AG10803 (cell line): ENCODE measurements around the gene KIF5C.
"Not testable (repeated sequence)": the region's sequence is repeated elsewhere in the genome, so short reads cannot be mapped to it uniquely, and the experiment has no call there.

ENCODE experiments used
- DNase-seq: peaks from one replicate; pipeline ENCODE4 v3.0.0; 2010; ENCODE audit warnings: low read depth
- H3K4me3 ChIP-seq: 2 replicates; pipeline ENCODE4 v1.5.1; 2011; ENCODE audit warnings: mild to moderate bottlenecking, low read length, control low read depth
- TF ChIP-seq, protein P1 (sequence below): conservative IDR thresholded peaks from 2 replicates; pipeline ENCODE4 v1.5.1; 2011; ENCODE audit warnings: mild to moderate bottlenecking, low read length, control low read depth, inconsistent platforms

KIF5C gene

DNA sequence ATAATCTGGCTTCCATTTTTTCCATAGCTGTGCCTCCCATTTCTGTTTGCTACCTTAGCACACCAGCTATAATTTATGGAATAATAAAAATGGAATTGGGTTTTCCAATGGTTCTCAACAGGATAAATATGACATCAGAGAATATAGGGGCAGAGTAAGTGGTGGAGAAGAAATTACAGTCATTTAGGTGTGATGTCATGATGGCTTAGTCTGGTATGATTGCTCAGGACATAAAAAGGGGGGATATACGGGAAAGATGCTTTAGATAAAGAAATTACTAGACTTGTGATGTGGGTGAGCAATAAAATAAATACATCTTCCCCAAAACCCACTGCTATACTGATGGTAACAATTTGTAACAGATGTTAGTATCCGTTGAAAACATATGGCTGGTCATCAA, 21.6 kb upstream of the KIF5C start:
- TF ChIP-seq, protein P1, sequence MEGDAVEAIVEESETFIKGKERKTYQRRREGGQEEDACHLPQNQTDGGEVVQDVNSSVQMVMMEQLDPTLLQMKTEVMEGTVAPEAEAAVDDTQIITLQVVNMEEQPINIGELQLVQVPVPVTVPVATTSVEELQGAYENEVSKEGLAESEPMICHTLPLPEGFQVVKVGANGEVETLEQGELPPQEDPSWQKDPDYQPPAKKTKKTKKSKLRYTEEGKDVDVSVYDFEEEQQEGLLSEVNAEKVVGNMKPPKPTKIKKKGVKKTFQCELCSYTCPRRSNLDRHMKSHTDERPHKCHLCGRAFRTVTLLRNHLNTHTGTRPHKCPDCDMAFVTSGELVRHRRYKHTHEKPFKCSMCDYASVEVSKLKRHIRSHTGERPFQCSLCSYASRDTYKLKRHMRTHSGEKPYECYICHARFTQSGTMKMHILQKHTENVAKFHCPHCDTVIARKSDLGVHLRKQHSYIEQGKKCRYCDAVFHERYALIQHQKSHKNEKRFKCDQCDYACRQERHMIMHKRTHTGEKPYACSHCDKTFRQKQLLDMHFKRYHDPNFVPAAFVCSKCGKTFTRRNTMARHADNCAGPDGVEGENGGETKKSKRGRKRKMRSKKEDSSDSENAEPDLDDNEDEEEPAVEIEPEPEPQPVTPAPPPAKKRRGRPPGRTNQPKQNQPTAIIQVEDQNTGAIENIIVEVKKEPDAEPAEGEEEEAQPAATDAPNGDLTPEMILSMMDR, result no peak

DNA sequence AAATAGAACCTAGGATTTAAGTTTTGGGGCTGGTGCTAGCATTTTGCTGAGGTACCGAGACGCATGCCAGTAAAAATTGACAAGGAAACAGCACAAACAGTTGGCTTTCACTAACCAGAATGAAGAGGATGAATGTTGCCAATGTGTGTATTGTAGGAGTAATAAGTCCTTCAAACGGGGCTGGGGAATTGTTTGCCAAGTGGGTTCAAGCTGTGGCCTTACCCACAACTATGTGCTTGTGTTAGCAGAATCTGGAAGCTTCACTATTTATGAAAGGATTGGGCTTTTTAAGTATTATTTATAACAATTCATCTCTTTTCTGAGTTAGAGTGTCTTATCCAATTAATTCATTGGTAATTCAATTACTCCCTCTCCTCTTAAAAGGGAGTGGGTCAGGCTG, 15.0 kb upstream of the KIF5C start:
- no peak for DNase-seq
- TF ChIP-seq, protein P1, result no peak
- no peak overlapping the region for H3K4me3 ChIP-seq

More for the DNA sequence above, 21.6 kb upstream of the KIF5C start:
- H3K4me3 ChIP-seq, result no peak overlapping the region
- no peak for DNase-seq

DNA sequence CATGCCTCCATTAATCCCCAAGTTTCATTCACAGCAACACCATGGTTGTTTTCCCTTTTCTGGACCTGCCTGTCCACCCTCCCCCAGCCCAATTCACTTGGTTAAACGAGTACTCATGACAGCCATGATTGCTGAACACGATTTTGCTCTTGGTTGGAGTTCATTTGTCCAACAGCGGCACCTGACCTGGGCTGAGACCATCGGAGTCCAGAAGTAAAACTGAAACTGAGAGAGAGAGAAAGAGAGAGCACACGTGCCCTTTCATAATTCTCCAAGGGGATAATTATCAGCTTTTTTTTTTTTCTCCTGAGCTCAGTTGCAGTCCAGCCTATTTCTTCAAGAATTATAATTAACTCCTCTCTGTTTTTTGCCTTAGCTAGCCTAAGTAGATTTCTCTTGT, 13.7 kb upstream of the KIF5C start:
- TF ChIP-seq, protein P1, result no peak
- no peak overlapping the region for H3K4me3 ChIP-seq
- DNase-seq, result no peak

DNA sequence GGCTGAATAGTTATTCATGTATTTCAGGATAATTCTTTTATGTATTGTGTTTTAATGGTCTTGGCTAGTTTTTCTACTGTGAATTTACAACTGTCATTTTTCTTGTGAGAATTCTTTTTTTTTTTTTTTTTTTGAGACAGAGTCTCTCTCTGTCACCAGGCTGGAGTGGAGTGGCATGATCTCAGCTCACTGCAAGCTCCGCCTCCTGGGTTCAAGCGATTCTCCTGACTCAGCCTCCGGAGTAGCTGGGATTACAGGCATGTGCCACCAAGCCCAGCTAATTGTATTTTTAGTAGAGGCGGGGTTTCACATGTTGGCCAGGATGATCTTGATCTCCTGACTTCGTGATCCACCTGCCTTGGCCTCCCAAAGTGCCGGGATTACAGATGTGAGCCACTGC, 12.5 kb upstream of the KIF5C start:
- not testable (repeated sequence) for DNase-seq, H3K4me3 ChIP-seq

DNA sequence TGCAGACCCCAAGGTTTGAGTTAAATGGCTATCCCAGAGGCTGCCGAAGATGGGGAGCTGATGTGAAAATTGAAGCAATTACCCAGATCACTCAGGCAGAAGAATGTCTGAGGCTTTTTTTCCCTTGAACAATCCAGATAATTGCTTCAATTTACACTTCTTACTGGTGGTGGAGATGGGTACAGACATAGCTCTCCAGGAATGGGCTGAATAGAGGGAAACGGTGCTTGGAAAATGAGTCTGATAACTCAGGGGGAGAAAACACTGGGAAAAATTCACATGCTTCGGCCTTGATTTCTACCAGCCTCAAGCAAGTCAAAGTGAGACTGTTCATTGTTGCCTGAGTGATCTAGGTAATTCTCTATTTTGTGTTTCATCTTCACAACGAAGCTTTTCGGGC, 9.5 kb upstream of the KIF5C start:
- no peak overlapping the region for H3K4me3 ChIP-seq
- DNase-seq, result no peak
- TF ChIP-seq, protein P1, result no peak

DNA sequence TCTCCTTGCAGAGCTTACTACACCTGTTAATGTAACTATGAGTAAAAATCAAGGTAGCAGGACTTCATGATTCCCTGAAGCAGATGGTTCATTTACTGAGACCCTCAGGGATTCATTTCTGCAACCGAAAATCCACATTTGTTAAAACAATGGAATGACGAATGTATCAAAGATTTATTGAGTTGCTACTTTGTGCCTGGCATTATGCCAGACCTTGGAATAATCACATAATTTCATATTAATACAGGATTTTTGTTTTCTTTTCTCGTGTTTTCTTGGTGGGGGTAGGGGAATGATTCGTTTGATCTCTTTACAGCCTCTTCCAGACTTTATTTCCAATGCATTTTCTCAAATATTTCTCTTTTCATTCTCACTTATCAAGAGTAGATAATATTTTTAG, 8.9 kb upstream of the KIF5C start:
- TF ChIP-seq, protein P1, result no peak
- no peak for DNase-seq
- no peak overlapping the region for H3K4me3 ChIP-seq

DNA sequence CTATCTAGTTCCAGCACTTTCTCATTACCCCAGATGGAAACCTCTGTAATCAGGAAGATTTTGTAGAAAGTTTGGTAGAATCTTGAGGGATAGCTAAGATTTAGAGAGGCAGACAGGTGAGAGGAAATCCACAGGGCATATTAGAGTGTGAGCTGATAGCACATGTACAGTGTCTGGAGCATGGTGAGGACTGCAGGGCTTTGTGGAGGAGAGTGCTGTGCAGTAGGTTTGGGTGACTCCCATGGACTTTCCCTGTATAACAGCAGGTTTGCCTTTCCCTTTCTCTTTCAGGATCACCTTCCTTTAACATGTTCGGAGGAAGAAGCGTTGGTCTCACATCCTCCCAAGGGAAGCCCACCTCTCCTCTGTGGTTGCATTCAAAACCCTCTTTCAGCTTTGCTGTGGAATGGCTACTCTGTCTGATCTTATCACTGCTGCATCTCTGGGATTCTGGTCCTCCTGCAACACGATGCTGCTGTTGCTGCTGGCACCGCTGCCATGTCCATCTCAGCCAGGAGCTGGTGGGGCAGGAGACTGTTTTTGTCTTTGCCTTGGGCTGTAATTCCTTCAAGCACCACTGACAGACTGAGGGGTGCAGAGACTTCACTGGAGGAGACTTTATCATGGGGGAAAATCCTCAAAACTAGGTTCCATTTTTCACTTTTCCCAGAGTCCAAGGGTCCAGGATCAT, 7.8 kb upstream of the KIF5C start:
- H3K4me3 ChIP-seq, result no peak overlapping the region
- TF ChIP-seq, protein P1, result no peak
- no peak for DNase-seq
